Loucy (cell line): ENCODE measurements around the gene CDHR5.

Source experiments
- H2AFZ ChIP-seq: fragments of 200-600 bp; sonication (generic); 2 replicates; pipeline ENCODE4 v1.6.0; 2016; ENCODE audit warnings: antibody characterized with exemption, mild to moderate bottlenecking, low read length, moderate library complexity
- H3F3A ChIP-seq: fragments of 200-600 bp; 2 replicates; pipeline ENCODE4 v1.6.0; 2016; ENCODE audit warnings: antibody characterized with exemption, low read depth, mild to moderate bottlenecking
- H3K27me3 ChIP-seq: fragments of 200-600 bp; sonication (generic); 2 replicates; pipeline ENCODE4 v1.6.1; 2014; ENCODE audit warnings: low read length, mild to moderate bottlenecking; ENCODE audit not compliant: insufficient read depth, poor library complexity, severe bottlenecking
- H3K36me3 ChIP-seq: fragments of 200-600 bp; sonication (generic); 2 replicates; pipeline ENCODE4 v1.6.1; 2016; ENCODE audit warnings: low read length; ENCODE audit not compliant: insufficient read depth
- H3K4me1 ChIP-seq: fragments of 200-600 bp; sonication (generic); 2 replicates; pipeline ENCODE4 v1.5.1; 2014; ENCODE audit warnings: low read length, mild to moderate bottlenecking; ENCODE audit not compliant: insufficient read depth, poor library complexity, severe bottlenecking
- H3K4me2 ChIP-seq: fragments of 200-600 bp; sonication (generic); 2 replicates; pipeline ENCODE4 v1.6.0; 2014; ENCODE audit warnings: antibody characterized with exemption, low read length, low read depth, mild to moderate bottlenecking; ENCODE audit not compliant: poor library complexity, severe bottlenecking
- H3K4me3 ChIP-seq: fragments of 200-600 bp; sonication (generic); 2 replicates; pipeline ENCODE4 v1.5.1; 2014; ENCODE audit warnings: low read length, mild to moderate bottlenecking, mixed read lengths; ENCODE audit not compliant: poor library complexity, severe bottlenecking
- H3K79me2 ChIP-seq: fragments of 200-600 bp; sonication (generic); 2 replicates; pipeline ENCODE4 v1.6.1; 2014; ENCODE audit warnings: low read length; ENCODE audit not compliant: insufficient read depth
- H3K9ac ChIP-seq: fragments of 200-600 bp; sonication (generic); 2 replicates; pipeline ENCODE4 v1.6.0; 2014; ENCODE audit warnings: mild to moderate bottlenecking, low read depth, low read length, moderate library complexity; ENCODE audit not compliant: poor library complexity, severe bottlenecking
- H3K9me2 ChIP-seq: fragments of 200-600 bp; sonication (generic); replicated peaks from 2 replicates; pipeline ENCODE4 v1.6.1; 2016; ENCODE audit warnings: low read depth, low read length, mixed read lengths
- H3K9me3 ChIP-seq: fragments of 200-600 bp; sonication (generic); 2 replicates; pipeline ENCODE4 v1.6.1; 2014; ENCODE audit warnings: mild to moderate bottlenecking, antibody characterized with exemption, low read length, low read depth; ENCODE audit not compliant: insufficient read depth
- H4K20me1 ChIP-seq: fragments of 200-600 bp; sonication (generic); 2 replicates; pipeline ENCODE4 v1.6.0; 2014; ENCODE audit warnings: antibody characterized with exemption, low read length, mild to moderate bottlenecking; ENCODE audit not compliant: insufficient read depth, poor library complexity, severe bottlenecking
- EZH2phosphoT487 ChIP-seq: fragments of 200-600 bp; IDR thresholded peaks from 2 replicates; pipeline ENCODE4 v1.6.1; 2018; ENCODE audit warnings: antibody characterized with exemption, mild to moderate bottlenecking, moderate library complexity, borderline replicate concordance
- TF ChIP-seq, protein P1 (sequence below): fragments of 200-600 bp; sonication (generic); conservative IDR thresholded peaks from 2 replicates; pipeline ENCODE4 v1.5.1; 2014; ENCODE audit warnings: mild to moderate bottlenecking, antibody characterized with exemption, low read length

CDHR5 gene

DNA sequence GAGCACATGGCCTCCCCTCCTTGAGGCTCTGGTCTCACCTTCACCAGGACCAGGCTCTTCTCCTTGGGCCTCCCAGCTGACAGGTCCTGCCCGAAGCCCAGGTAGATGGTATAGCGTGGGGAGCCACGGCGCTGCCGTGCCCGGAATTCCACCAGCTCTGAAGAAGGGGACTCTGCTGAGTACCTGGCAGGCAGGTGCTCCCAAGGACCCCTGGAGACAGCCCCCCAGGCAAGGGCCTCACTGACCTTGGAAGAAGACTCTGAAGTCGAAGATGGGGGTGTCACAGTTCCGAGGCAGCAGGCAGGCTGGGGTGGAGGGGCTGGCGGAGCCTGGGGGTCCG is 11.8 kb downstream of the CDHR5 start:
- H3K9me3 ChIP-seq, result no peaks in the 10 kb centered on the region
- peaks cover 4% of the 10 kb centered on the region for H3K4me1 ChIP-seq
- H2AFZ ChIP-seq, result no peak overlapping the region
- H3K9me2 ChIP-seq, result no peaks in the 10 kb centered on the region
- no peak for TF ChIP-seq EZH2phosphoT487
- TF ChIP-seq, protein P1, sequence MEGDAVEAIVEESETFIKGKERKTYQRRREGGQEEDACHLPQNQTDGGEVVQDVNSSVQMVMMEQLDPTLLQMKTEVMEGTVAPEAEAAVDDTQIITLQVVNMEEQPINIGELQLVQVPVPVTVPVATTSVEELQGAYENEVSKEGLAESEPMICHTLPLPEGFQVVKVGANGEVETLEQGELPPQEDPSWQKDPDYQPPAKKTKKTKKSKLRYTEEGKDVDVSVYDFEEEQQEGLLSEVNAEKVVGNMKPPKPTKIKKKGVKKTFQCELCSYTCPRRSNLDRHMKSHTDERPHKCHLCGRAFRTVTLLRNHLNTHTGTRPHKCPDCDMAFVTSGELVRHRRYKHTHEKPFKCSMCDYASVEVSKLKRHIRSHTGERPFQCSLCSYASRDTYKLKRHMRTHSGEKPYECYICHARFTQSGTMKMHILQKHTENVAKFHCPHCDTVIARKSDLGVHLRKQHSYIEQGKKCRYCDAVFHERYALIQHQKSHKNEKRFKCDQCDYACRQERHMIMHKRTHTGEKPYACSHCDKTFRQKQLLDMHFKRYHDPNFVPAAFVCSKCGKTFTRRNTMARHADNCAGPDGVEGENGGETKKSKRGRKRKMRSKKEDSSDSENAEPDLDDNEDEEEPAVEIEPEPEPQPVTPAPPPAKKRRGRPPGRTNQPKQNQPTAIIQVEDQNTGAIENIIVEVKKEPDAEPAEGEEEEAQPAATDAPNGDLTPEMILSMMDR, result no peak
- H3K27me3 ChIP-seq, result no peaks in the 10 kb centered on the region
- H4K20me1 ChIP-seq, result peaks cover 13% of the 10 kb centered on the region
- no peak overlapping the region for H3K4me3 ChIP-seq
- H3K9ac ChIP-seq, result no peak overlapping the region
- H3F3A ChIP-seq, result no peaks in the 10 kb centered on the region
- peaks cover 52% of the 10 kb centered on the region; the same call in 1 of the 2 replicates for H3K36me3 ChIP-seq
- H3K79me2 ChIP-seq, result no peaks in the 10 kb centered on the region
- no peak overlapping the region for H3K4me2 ChIP-seq

DNA sequence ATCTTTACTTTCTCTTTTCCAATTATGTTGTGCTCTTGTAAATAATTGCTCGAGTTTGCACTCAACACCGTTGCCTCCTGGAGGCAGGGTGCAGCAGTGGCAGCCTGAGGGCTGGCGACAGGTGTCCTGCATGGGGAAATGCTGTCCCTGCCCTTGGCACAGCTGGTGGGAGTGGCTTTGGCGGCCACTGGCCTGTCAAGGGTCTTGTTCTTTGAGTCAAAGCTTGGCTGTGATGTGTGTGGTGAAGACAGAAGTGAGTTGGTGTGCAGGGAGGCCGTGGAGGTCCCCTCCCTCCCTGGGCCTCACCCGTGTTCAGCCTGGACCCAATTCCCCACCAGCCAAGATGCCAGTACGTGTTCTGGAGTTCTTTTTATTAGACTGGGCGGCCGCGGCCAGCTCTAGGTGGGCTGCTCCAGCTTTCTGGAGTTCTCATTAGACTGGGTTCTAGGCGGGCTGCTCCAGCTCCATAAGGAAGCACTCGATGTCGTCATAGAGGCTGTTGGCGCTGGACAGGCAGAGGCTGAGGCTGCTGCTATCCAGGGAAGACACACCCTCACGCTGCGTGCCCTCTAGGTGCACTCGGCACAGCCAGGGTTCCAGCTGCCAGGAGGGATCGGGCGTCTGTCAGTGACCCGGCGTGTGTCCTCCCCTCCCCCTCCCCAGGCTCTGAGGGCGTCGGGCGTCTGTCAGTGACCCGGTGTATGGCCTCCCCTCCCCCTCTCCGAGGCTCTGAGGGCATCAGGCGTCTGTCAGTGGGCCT is 12.4 kb downstream of the CDHR5 start:
- H3K9ac ChIP-seq, result no peak overlapping the region
- no peak overlapping the region for H3K4me3 ChIP-seq
- no peak overlapping the region for H2AFZ ChIP-seq
- no peak overlapping the region for H3K4me2 ChIP-seq
- no peaks in the 10 kb centered on the region for H3K27me3 ChIP-seq
- no peak for TF ChIP-seq EZH2phosphoT487
- TF ChIP-seq, protein P1, result peak; percentile 30; the same call in 1 of the 2 replicates
- peaks cover 13% of the 10 kb centered on the region for H4K20me1 ChIP-seq
- no peaks in the 10 kb centered on the region for H3K9me2 ChIP-seq
- peaks cover 4% of the 10 kb centered on the region for H3K4me1 ChIP-seq
- no peaks in the 10 kb centered on the region for H3K9me3 ChIP-seq
- peaks cover 58% of the 10 kb centered on the region; the same call in 1 of the 2 replicates for H3K36me3 ChIP-seq
- H3F3A ChIP-seq, result no peaks in the 10 kb centered on the region
- no peaks in the 10 kb centered on the region for H3K79me2 ChIP-seq

DNA sequence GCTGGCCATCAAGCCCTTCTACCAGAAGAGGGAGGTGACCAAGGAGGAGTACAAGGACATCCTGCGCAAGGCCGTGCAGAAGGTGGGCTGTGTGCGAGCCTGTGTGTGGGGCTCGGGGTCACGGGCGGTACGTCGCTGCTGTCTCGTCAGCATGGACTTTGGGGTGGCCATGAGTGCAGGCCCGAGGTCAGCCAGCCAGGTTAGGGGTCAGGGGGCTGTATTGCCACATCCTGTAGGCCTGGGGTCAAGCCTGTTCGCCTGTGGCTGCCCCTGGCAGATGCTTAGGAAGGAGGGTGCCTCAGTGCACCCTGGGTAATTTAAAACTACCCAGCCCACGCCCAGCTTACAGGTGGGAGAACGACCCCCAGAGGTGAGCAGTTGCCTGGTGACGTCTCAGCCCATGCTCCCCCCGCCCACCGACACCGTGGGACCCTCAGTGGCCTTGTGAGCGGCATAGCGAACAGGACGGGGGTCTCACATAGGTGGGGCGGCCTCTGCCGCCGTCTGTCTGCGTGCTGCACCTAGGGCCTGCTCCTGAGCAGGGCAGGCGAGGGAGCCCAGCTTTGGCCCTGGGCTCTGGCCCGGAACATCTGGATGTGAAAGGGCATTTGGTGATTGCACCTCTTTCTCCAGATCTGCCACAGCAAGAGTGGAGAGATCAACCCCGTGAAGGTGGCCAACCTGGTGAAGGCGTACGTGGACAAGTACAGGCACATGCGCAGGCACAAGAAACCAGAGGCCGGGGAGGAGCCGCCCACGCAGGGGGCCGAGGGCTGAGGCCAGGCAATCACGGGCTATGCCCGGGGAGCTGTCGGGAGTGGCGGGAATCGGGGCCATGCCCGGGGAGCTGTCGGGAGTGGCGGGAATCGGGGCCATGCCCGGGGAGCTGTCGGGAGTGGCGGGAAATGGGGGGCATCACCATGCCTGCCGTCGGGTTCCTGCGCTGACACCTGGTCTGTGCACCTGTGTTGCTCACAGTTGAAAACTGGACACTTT is 13.5 kb downstream of the CDHR5 start:
- Histone ChIP-seq H3K27me3 (no peaks in the 10 kb centered on the region), H3K9me2 (no peaks in the 10 kb centered on the region), H3K4me3 (no peak overlapping the region), H3F3A (no peaks in the 10 kb centered on the region), H3K4me2 (no peak overlapping the region), H3K9ac (no peak overlapping the region), H4K20me1 (peaks cover 13% of the 10 kb centered on the region), H2AFZ (no peak overlapping the region), H3K79me2 (no peaks in the 10 kb centered on the region), H3K4me1 (peaks cover 4% of the 10 kb centered on the region), H3K36me3 (peaks cover 69% of the 10 kb centered on the region; the same call in 1 of the 2 replicates), H3K9me3 (no peaks in the 10 kb centered on the region)
- TF ChIP-seq, protein P1, result no peak
- TF ChIP-seq EZH2phosphoT487, result no peak
